Effector CD4-positive, alpha-beta T cell (primary cell): Measurements from ENCODE around the gene CALY.

ENCODE experiments used
- DNase-seq: peaks from one replicate; pipeline ENCODE4 v3.0.0-alpha.2; 2020

CALY gene

GRCh38 chr10:133366130-133366478, 29.4 kb upstream of the CALY start:
- no peak for DNase-seq

- no peak for DNase-seq
Observed at GRCh38 chr10:133365461-133366129, 28.9 kb upstream of the CALY start.

GRCh38 chr10:133364645-133365431, 28.1 kb upstream of the CALY start:
- no peak for DNase-seq

GRCh38 chr10:133362846-133363245, 26.1 kb upstream of the CALY start:
- no peak for DNase-seq

GRCh38 chr10:133361773-133362441, 25.2 kb upstream of the CALY start:
- no peak for DNase-seq

GRCh38 chr10:133361227-133361626, 24.5 kb upstream of the CALY start:
- no peak for DNase-seq

GRCh38 chr10:133359972-133360610, 23.4 kb upstream of the CALY start:
- DNase-seq, result no peak

- peak; percentile 37 for DNase-seq
Observed at GRCh38 chr10:133359554-133359971, 22.9 kb upstream of the CALY start.

- no peak for DNase-seq
Observed at GRCh38 chr10:133358925-133359310, 22.2 kb upstream of the CALY start.

- peak; percentile 24 for DNase-seq
Observed at GRCh38 chr10:133358162-133358924, 21.6 kb upstream of the CALY start.

GRCh38 chr10:133357285-133358161, 20.8 kb upstream of the CALY start, which contains the start of gene FUOM:
Gene FUOM, minus strand, starts transcription at chr10:133358019. Its CDS starts 12 bp downstream, at chr10:133358007.
- peak; percentile 59 for DNase-seq

GRCh38 chr10:133356549-133357284, 20.0 kb upstream of the CALY start:
- DNase-seq, result no peak

- DNase-seq, result no peak
Observed at GRCh38 chr10:133355991-133356390, 19.3 kb upstream of the CALY start.

GRCh38 chr10:133355266-133355665, 18.6 kb upstream of the CALY start:
- no peak for DNase-seq

GRCh38 chr10:133354672-133355240, 18.1 kb upstream of the CALY start:
- DNase-seq, result no peak

- no peak for DNase-seq
Observed at GRCh38 chr10:133353988-133354605, 17.4 kb upstream of the CALY start.

- DNase-seq, result no peak
Observed at GRCh38 chr10:133353202-133353959, 16.7 kb upstream of the CALY start.

- no peak for DNase-seq
Observed at GRCh38 chr10:133351408-133352318, 15.0 kb upstream of the CALY start.
